ENCODE results near the gene TST.

GRCh38 chr22:37016134-37016910, 2.9 kb downstream of the TST start:
- TF ChIP-seq CTCF (IDR thresholded peaks at IDR 0.05) (no peak), POLR2A (IDR thresholded peaks at IDR 0.05) (no peak)

Data from tibial nerve (tissue), 3 donors.